ENCODE results near the gene ZNF665.
"Not testable (repeated sequence)": the region's sequence is repeated elsewhere in the genome, so short reads cannot be mapped to it uniquely, and the experiment has no call there.

Gene ZNF665

DNA sequence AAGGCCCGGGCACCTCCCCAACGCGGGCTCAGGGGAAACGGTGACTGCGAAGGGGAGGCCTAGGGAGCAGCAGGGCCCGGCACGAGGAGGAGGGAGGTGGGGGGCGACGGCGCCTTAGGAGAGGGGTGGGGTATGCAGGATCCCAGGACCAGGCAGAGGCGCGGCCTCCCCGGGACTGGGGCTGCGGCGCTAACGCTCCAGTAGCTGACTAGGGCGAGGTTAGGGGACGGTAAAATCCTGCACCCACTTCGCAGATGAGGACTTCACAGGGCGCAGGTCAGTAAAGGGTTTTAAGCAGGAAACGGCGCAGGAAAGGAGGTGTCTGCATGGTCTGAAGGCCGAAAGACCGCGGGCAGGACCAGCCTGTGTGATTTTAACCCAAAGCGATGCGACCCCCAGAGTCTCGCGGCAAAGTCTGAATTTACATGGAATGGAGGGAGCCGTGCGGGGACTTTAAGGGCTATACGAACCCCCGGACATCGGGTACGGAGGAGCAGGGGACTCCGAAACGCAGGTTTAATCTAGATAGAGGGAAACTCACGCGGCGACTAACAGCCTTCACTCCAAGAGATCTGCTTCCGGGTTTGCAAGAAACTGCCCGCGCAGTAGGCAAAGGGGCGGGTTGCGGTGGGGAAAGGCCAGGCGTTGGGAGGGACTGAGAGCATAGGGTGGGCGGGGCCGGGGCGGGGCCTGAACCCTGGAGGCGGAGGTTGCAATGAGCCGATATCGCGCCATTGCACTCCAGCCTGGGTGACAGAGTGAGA lies at the start of gene ZNF665:
Gene ZNF665 (minus strand): TSS at position 588 of the 764 bp plus-strand sequence. CDS start 10,460 bp downstream, outside the sequence.
- DNase-seq (ENCODE audit: low spot score) = peak; percentile 95

DNA sequence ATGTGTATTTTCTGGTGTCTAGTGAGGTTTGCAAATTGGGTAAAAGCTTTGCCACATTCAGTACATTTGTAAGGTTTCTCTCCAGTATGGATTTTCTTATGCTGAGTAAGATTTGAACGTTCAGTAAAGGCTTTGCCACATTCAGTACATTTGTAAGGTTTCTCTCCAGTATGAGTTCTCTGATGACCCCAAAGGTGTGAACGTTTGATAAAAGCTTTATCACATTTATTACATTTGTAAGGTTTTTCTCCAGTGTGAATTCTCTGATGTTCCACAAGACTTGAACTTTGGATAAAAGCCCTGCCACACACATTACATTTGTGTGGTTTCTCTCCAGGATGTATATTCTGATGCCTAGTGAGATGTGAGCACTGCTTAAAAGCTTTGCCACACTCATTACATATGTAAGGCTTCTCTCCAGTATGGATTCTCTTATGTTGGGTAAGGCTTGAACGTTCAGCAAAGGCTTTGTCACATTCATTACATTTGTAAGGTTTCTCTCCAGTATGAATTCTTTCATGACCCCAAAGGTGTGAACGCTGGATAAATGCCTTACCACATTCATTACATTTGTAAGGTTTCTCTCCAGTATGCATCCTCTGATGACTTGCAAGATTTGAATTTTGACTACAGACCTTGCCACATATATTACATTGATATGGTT lies 44.1 kb upstream of the ZNF665 start:
- no peak for DNase-seq (ENCODE audit: low spot score)

DNA sequence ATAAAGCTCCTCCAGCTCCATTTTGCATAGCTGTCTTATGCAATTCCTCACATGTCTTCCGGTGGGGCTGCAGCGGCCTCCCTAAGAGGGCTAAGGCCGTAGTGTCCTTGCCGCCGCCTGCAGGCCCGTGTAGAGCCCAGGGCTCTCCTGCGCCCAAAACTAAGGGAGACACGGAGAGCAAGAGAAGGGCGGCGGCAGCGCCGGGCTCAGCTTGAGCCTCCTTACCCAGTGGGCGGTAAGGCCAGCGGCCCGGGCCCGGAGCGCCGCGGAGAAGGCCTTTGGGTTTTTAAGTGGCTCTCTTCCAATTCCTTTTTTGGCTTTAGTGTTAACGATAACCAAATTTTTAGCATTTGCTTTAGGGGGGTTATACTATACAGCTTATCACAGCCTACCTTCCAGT lies 31.4 kb upstream of the ZNF665 start:
- no peak for DNase-seq (ENCODE audit: low spot score)

DNA sequence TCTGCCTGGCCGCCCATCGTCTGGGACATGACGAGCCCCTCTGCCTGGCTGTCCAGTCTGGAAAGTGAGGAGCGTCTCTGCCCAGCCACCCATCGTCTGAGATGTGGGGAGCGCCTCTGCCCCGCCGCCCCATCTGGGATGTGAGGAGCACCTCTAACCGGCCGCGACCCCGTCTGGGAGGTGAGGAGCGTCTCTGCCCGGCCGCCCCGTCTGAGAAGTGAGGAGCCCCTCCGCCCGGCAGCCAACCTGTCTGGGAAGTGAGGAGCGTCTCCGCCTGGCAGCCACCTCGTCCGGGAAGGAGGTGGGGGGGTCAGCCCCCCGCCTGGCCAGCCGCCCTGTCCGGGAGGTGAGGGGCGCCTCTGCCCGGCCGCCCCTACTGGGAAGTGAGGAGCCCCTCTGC lies 29.6 kb upstream of the ZNF665 start:
- not testable (repeated sequence) for DNase-seq (ENCODE audit: low spot score)

DNA sequence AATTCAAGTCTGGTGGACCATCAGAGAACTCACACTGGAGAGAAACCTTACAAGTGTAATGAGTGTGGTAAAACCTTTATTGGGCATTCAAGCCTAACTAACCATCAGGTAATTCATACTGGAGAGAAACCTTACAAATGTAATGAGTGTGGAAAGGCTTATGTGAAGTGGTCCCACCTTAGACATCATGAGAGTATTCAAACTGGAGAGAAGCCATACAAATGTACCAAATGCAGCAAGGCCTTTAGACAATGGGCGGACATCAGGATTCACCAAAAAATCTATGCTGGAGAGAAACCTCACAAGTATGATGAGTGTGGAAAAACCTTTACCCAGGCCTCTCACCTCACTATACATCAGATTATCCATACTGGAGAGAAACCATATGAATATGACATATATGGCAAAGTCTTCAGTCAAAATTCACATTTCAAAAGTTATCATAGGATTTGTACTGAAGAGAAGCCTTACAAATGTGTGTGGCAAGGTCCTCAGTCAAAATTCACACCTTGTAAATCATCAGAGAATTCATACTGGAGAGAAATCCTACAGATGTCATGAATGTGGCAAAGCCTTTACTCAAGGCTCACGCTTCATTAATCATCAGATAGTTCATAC lies 19.7 kb upstream of the ZNF665 start:
- no peak for DNase-seq (ENCODE audit: low spot score)

DNA sequence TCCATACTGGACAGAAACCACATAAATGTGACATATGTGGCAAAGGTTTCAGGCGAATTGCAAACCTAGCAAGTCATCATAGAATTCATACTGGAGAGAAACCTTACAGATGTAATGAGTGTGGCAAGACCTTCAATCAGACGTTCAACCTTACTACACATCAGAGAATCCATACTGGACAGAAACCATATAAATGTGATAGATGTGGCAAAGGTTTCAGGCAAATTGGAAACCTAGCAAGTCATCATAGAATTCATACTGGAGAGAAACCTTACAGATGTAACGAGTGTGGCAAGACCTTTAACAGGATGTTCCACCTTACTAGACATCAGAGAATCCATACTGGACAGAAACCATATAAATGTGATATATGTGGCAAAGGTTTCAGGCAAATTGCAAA lies 18.4 kb upstream of the ZNF665 start:
- DNase-seq (ENCODE audit: low spot score) = not testable (repeated sequence)

DNA sequence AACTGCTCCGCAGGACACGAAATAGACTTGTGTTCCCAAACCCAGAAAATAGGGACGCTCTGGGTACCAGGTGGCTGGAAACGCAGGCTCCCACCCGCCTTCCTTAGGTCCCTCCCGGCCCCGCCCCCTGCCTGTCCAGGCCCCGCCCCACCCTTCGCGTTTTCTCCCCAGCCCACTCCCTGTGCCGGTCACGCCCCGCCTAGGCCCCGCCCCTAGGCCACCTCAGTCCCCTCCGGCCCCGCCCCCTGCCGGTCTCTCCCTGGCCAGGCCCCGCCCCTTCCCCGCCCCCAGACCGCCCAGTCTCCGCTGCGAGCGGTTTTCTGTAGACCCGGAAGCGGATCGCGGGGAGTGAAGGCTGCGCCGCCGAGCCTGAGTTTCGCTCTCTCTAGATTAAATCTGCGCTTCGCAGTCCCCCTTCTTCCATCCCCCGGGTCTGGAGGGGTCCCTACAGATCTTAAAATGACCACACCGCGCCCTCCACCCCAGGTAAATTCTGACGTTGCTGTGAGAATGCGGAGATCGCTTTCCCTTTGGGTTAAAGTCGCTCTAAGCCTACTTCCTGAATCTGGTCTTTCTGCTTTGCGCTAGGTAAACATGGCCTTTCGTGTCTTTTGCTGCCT lies 3.7 kb upstream of the ZNF665 start:
- DNase-seq (ENCODE audit: low spot score) = peak; percentile 100

DNA sequence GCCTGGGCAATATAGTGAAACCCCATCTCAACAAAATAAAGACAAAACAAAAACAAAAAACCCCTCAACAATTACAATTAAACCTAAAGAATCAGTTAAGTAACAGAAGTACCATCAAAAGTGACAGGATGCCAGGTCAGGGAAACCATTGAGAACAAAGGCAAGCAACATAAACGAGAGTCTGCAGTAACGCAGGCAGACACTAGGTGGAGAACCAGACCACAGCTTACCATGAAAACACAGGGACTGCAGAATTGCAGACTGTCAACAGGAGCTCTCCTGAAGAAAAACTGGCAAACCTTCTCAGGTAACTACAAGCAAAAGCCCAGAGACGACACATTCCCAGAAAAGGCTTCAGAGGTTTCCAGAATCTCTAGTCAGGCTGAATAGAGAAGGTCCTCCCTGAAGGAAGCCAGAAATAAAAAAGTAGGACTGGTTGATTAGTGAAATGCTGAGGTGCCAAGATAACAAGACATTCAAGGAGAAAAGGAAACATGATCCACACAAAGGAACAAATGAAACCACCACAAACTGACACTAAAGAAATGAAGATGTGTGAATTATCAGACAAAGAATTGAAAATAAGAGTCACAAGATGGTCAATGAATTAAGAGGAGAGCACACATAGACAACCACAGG lies 2.2 kb upstream of the ZNF665 start:
- DNase-seq (ENCODE audit: low spot score) = peak; percentile 66

DNA sequence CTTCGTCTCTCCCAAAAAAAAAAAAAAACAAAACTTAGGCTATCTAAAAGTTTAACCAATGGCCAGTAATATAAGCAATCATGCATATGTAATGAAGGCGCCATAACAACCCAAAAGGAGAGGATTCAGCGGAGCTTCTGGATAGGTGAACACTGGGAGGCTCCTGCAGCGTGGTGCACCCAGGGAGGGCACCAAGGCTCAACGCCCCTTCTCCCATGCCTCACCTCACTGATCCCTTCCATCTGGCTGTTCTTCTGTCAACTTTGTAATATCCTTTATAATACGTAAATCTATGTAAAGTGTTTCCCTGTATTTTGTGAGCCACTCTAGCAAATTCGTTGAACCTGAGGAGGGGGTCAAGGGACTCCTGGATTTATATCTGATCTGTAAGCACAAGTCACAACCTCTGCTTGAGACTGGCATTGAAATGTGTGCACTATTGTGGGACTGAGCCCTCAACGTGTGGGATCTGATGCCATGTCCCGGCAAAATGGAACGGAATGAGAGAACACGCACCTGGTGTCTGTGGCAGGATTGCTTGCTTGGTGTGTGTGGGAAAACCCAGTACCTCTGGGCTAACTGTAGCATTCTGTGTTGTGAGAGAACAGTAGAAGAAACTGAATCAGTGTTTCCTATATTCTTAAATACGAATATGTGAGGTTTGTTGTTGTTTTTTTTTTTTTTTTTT lies 521 bp upstream of the ZNF665 start:
- no peak for DNase-seq (ENCODE audit: low spot score)

DNA sequence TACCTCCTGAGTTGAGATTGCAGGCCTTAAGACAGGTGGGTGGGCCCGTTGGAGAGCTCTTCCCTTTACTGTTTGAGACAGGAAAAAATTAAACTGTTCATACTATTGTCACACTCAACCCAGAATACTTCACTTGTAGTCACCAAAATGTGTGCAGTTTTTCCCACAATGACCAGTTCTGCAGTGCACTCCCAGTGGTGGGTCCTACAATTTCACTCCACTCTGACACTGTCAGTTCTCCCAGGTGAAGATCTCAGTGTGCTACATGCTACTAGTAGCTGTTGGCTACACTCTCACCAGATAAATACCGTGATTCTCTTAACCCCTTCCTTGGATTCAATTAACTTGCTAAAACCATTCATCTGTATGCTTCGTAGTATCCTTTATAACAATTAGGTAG lies 2.9 kb downstream of the ZNF665 start:
- DNase-seq (ENCODE audit: low spot score) = no peak

DNA sequence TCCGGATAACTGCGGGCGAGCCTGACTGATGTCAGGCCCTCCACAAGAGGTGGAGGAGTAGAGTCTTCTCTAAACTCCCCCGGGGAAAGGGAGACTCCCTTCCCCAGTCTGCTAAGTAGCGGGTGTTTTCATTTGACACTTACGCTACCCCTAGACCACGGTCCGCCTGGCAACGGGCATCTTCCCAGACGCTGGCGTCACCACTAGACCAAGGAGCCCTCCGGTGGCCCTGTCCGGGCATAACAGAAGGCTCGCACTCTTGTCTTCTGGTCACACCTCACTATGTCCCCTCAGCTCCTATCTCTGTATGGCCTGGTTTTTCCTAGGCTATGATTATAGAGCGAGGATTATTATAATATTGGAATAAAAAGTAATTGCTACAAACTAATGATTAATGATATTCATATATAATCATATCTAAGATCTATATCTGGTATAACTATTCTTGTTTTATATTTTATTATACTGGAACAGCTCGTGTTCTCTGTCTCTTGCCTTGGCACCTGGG lies 3.4 kb downstream of the ZNF665 start:
- not testable (repeated sequence) for DNase-seq (ENCODE audit: low spot score)

DNA sequence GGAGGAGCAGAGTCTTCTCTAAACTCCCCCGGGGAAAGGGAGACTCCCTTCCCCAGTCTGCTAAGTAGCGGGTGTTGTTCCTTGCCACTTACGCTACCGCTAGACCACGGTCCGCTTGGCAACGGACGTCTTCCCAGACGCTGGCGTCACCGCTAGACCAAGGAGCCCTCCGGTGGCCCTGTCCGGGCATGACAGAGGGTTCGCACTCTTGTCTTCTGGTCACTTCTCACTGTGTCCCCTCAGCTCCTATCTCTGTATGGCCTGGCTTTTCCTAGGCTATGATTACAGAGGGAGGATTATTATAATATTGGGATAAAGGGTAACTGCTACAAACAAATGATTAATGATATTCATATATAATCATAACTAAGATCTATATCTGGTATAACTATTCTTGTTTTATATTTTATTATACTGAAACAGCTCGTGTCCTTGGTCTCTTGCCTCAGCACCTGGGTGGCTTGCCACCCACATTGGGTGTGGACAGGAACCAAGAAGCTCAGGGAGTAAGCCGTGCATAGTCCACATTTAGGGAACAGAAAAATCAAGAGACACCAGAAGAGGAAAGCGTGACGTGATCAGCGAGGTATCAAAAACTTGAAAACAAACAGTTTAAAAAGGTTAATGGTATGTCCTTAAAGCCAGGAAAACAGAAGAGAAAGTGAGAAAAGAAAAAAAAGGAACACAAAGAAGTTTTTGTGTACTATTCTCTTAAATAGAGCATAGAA lies 7.8 kb downstream of the ZNF665 start:
- DNase-seq (ENCODE audit: low spot score) = not testable (repeated sequence)

DNA sequence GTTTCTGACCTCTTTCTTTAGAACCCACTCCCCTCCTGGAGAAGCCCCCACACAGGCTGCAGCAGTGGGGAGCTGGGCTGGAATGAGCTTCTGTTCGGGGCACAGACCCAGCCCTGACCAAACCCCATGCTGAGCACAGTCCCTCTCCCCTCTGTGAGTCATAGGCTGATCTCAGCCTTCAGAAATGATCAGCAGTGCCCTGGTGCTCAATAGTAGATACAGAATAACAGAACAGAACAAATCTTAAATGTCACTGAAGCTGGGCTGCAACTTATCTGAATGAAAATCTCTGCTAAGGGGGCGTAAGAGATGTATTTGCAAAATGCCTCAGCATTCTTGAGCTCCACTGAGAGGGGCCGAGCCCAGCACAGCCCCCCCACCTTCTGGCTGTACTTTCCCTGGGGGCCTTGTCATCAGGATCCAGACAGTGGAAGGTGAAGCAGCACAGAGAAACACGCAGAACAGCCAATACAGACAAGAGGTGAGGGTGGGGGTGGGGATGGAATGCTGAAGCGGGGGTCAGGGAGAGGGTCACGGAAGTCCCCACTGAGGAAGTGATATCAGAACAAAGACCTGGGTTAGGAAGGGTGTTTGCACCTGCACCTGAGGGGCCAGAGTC lies 9.9 kb downstream of the ZNF665 start:
- peak; percentile 60 for DNase-seq (ENCODE audit: low spot score)

DNA sequence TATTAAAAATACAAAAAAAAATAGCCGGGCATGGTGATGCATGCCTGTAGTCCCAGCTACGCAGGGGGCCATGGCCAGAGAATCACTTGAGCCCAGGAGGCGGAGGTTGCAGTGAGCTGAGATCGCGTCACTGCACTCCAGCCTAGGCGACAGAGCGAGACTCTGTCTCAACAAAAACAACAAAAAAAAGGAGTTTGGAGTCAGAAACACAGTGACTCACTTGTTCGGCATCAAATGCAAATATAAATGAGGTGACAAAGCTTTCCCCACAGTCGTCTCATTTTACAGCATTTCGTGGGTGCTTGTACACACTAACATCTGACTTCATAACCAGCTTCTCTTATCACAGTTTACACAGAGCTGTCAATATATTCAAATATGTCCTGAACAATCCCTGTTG lies 11.0 kb downstream of the ZNF665 start:
- DNase-seq (ENCODE audit: low spot score) = no peak

DNA sequence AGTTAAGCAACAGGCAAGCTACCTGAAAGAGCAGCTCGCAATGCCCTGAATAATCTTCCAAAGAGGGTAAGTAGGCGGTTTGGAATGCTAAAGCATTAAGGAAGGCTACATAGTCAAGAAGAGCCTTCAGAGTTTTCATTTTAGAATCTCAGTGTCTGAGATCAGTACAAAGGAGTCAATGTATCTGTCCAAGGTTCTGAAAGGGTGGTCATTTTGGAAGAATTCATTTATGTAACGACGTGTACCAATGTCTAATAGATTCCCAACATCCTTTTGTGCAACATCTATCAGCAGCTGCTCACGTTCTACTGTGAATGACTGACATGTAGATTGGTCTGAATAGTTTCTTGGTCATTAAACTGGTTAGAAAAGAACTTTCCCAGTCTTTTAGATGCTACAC lies 15.2 kb downstream of the ZNF665 start:
- DNase-seq (ENCODE audit: low spot score) = no peak

DNA sequence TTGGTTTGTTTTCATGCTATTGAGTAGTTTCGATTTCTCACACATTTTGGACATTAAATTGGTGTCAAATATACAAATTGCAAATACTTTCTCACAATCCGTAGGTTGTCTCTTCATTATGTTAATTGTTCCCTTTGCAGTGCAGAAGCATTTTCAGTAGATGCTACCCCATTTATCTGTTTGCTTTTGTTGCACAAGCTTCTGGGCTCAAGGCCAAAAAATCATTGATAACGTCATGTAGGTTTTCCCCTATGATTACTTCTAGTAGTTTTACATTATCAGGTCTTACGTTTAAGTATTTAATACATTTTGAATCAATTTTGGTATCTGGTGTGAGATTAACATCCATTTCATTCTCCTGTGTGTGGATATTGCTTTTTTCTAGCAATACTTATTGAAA lies 20.3 kb downstream of the ZNF665 start:
- no peak for DNase-seq (ENCODE audit: low spot score)

DNA sequence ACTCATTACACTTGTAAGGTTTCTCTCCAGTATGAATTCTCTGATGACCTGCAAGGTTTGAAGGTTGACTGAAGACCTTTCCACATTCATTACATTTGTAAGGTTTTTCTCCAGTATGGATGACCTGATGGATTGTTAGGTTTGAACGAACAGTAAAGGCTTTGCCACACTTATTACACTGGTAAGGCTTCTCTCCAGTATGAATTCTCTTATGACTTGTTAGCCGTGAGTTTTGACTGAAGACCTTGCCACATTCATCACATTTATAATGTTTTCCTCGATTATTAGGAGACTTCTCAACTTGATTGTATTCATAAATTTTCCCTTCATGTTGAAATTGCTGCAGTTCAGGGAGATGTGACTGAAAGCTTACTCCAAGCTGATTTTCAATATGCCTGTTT lies 27.5 kb downstream of the ZNF665 start:
- DNase-seq (ENCODE audit: low spot score) = no peak

DNA sequence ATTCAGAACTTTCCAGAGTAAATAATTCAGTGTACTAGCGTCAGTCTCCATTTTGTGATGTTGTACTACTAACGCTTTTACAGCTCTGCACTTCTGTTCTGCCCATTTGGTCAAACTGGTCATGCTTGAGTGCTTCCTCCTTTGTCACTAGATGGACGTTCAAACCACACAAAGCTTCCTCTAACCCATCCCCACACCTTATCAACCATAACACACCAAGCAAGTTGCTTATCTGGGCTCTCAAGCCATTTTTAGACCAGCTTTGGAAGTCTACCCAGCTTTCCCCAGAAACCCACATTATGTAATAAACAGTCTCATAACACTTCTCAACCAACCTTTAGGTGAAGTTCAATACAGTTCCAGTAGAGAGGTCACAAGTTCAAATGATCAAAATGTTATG lies 32.0 kb downstream of the ZNF665 start:
- no peak for DNase-seq (ENCODE audit: low spot score)

DNA sequence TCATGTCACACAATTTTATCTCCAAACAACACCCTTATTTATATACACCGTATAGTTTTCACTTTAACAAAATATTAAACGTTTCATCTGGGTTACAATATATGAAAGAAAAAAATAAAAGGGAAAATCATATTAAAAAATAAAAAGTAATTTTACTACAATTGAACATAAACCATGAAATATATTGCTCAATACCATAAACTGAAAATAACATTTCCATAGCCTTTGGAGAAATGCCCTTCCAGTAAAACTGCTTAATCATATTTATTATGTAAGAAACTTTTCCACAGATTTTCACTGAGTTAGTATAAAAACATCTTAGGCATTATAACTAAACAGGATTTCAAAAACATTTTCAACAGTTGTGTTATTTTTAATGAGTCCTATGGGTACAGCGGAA lies 32.8 kb downstream of the ZNF665 start:
- DNase-seq (ENCODE audit: low spot score) = no peak

DNA sequence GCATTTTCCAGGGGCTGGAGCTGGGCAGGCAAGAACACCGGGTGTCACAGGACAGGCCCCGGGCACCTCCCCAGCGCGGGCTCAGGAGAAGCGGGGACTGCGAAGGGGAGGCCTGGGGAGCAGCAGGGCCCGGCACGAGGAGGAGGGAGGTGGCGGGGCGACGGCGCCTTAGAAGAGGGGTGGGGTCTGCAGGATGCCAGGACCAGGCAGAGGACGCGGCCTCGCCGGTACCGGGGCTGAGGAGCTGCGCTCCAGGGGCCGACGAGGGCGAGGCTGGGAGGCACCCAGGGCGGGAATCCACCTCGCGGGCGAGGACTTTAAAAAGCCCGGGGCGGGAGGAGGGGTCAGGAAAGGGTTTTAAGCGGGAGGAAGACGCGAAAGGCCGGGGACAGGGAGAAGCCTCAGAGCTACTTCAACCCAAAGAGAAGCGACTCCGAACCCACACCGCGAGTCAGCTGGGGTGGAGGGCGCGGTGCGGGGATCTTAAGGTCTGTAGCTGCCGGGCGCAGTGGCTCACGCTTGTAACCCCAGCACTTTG lies 35.0 kb downstream of the ZNF665 start:
- peak; percentile 54 for DNase-seq (ENCODE audit: low spot score)
